Osteoblast (primary cell): ENCODE measurements around the gene DUSP1. TPM values are rescaled to one million over a fixed set of nuclear protein-coding genes. Genes with fewer than 3 reads are reported as not detected.
A peak's percentile ranks its signal among the peaks of the same experiment; 100 is the strongest.

Experiments used
- DNase-seq: peaks from one replicate; pipeline ENCODE4 v3.0.0; 2011; ENCODE audit warnings: low spot score, mixed read lengths; ENCODE audit not compliant: insufficient read length; ENCODE audit errors: missing footprints
- H2AFZ ChIP-seq: 2 replicates; pipeline ENCODE4 v1.6.0; 2011; ENCODE audit warnings: mild to moderate bottlenecking, low read length
- H3K27ac ChIP-seq: 2 replicates; pipeline ENCODE4 v1.5.1; 2011; ENCODE audit warnings: mild to moderate bottlenecking, low read depth, low read length, moderate library complexity
- H3K27me3 ChIP-seq: 2 replicates; pipeline ENCODE4 v1.6.0; 2012; ENCODE audit warnings: mild to moderate bottlenecking, control low read depth, inconsistent platforms, low read length, moderate library complexity; ENCODE audit not compliant: insufficient read depth
- H3K36me3 ChIP-seq: 2 replicates; pipeline ENCODE4 v1.5.1; 2011; ENCODE audit warnings: mild to moderate bottlenecking, low read length, control low read depth, moderate library complexity; ENCODE audit not compliant: insufficient read depth
- H3K4me1 ChIP-seq: 2 replicates; pipeline ENCODE4 v1.5.1; 2011; ENCODE audit warnings: mild to moderate bottlenecking, low read length, control low read depth, moderate library complexity; ENCODE audit not compliant: insufficient read depth
- H3K4me2 ChIP-seq: 2 replicates; pipeline ENCODE4 v1.6.0; 2011; ENCODE audit warnings: mild to moderate bottlenecking, low read length; ENCODE audit not compliant: insufficient read depth
- H3K4me3 ChIP-seq: fragments of 200-600 bp; sonication (generic); 3 replicates; pipeline ENCODE4 v1.5.1; 2012; ENCODE audit warnings: mild to moderate bottlenecking, low read length, inconsistent platforms; ENCODE audit not compliant: insufficient read depth
- H3K79me2 ChIP-seq: 2 replicates; pipeline ENCODE4 v1.6.0; 2012; ENCODE audit warnings: mild to moderate bottlenecking, low read length, control low read depth, inconsistent platforms; ENCODE audit not compliant: insufficient read depth
- H3K9me3 ChIP-seq: 2 replicates; pipeline ENCODE4 v1.5.1; 2011; ENCODE audit warnings: low read depth, low read length, control low read depth
- H4K20me1 ChIP-seq: 2 replicates; pipeline ENCODE4 v1.6.0; 2012; ENCODE audit warnings: mild to moderate bottlenecking, low read length, control low read depth; ENCODE audit not compliant: insufficient read depth
- total RNA-seq: library from RNA; depleted of rRNA; stranded (reverse); fragments of >200 nt; gene quantifications from 2 replicates; pipeline ENCODE4 v1.2.3, GENCODE V29; 2012
- TF ChIP-seq, protein P1 (sequence below): IDR thresholded peaks from 2 replicates; pipeline ENCODE4 v1.5.1; 2011; ENCODE audit warnings: mild to moderate bottlenecking, low read depth, low read length, moderate library complexity; ENCODE audit errors: extremely low read depth

DUSP1 gene
- total RNA-seq, 1 donor, result 74.6 TPM

DNA sequence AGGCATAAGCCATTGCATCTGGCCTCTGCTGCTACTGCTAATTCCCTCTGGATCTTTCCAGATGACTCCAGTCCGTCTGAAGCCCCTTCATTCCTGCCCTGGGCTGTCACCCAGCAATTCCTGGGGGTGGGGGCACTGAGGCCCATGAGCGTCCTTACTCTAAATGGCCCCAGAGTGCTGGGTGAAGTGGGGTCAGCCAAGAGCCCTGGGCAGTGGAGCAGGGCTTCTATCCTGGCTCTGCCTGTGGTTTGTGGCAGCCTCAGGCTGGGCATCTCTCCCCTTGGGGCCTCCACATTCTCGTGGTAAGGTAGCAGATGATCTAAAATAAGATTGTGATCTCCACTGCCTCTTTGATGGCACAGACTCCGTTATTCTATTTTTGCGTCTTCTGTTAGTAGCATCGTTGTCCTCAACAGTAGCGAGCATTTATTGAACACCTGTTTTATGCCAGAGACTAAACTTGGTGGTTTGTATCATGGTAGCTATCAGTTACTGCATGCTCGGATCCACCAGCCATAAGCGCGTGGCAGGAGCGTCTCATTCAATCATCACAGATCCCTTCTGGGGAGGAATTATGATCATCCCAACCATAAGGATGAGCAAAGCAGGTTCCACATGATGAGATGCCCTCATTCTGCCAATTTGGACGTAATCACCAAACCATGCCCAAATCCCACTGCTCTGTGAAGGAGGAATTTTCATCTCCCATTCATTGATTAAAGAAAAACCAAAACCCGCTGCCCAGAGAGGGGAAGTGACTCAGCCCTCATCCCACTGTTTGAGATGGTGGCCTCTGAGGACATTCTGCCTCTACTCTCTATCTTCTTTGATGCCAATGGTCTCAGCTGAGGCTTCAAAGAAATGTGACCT, 21.9 kb upstream of the DUSP1 start:
- peak overlapping the region; percentile 93 for H3K27ac ChIP-seq
- peaks cover 56% of the 10 kb centered on the region for H3K4me1 ChIP-seq
- H4K20me1 ChIP-seq, result no peaks in the 10 kb centered on the region
- DNase-seq, result peak; percentile 69
- TF ChIP-seq, protein P1, sequence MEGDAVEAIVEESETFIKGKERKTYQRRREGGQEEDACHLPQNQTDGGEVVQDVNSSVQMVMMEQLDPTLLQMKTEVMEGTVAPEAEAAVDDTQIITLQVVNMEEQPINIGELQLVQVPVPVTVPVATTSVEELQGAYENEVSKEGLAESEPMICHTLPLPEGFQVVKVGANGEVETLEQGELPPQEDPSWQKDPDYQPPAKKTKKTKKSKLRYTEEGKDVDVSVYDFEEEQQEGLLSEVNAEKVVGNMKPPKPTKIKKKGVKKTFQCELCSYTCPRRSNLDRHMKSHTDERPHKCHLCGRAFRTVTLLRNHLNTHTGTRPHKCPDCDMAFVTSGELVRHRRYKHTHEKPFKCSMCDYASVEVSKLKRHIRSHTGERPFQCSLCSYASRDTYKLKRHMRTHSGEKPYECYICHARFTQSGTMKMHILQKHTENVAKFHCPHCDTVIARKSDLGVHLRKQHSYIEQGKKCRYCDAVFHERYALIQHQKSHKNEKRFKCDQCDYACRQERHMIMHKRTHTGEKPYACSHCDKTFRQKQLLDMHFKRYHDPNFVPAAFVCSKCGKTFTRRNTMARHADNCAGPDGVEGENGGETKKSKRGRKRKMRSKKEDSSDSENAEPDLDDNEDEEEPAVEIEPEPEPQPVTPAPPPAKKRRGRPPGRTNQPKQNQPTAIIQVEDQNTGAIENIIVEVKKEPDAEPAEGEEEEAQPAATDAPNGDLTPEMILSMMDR, result no peak
- no peaks in the 10 kb centered on the region for H3K9me3 ChIP-seq
- no peak overlapping the region for H3K4me2 ChIP-seq
- H3K4me3 ChIP-seq, result no peak overlapping the region
- H3K36me3 ChIP-seq, result no peaks in the 10 kb centered on the region
- no peaks in the 10 kb centered on the region for H3K79me2 ChIP-seq
- no peaks in the 10 kb centered on the region for H3K27me3 ChIP-seq
- H2AFZ ChIP-seq, result no peak overlapping the region

DNA sequence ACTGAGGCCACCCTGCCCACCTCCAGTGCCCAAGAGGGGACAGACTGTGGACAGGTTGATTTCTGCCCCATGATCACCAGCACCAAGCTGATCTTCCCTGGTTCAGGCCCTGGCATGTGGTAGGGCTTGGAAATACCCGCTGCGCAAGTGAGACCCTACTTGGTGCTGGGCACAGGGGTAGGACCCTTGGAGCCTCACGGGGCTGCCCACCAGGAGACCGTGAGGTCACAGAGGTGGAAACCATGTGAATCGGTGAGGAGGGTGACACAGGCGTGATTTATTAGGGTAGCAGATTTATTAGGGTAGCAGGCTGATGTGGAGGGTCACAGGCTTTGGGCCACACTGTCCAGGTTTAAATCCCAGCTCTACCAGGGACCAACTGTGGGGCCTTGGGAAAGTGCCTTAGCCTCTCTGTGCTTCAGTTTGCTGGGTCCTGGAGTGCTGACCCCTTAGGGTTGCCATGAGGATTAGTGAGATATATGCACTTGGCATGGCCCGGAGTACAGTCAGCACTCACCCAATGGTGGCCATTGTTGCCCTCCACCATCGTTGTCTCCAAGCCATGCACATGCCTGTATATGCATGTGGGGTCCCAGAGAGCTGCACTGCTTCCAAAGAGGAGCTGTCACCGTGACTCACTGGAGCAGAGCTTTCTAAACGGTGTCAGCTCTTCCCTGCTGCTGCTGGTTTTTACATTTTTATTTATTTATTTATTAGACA, 20.9 kb upstream of the DUSP1 start:
- Histone ChIP-seq H3K4me2 (no peak overlapping the region), H3K36me3 (no peaks in the 10 kb centered on the region), H3K4me3 (no peak overlapping the region), H3K9me3 (no peaks in the 10 kb centered on the region), H3K4me1 (peaks cover 48% of the 10 kb centered on the region), H3K79me2 (no peaks in the 10 kb centered on the region), H3K27me3 (no peaks in the 10 kb centered on the region), H4K20me1 (no peaks in the 10 kb centered on the region), H3K27ac (no peak overlapping the region), H2AFZ (no peak overlapping the region)
- TF ChIP-seq, protein P1, result no peak
- no peak for DNase-seq

DNA sequence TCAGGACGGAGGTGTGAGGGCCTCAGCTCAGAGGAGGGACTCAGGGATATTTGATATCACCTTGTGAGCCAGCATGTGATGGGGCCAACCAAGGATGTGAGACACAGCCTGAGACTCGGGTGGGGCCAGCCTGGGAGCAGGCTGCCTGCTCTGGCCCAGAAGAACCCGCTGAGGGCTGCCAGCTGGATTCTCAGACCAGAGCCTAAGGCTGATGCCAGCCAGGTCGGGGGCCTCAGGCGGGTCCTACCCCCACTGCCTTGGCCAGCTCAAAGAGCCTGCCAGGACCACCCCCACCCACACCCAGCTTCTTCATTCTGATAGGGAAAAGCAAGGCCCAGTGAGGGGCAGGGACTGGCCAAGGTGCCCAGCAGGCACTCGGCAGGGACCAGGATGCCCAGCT, 20.3 kb upstream of the DUSP1 start:
- no peaks in the 10 kb centered on the region for H3K9me3 ChIP-seq
- no peak overlapping the region for H3K4me3 ChIP-seq
- H3K4me1 ChIP-seq, result peaks cover 48% of the 10 kb centered on the region
- H3K27me3 ChIP-seq, result no peaks in the 10 kb centered on the region
- no peaks in the 10 kb centered on the region for H3K36me3 ChIP-seq
- H4K20me1 ChIP-seq, result no peaks in the 10 kb centered on the region
- H3K79me2 ChIP-seq, result no peaks in the 10 kb centered on the region
- no peak overlapping the region for H3K4me2 ChIP-seq
- H2AFZ ChIP-seq, result no peak overlapping the region
- no peak for DNase-seq
- no peak overlapping the region for H3K27ac ChIP-seq
- TF ChIP-seq, protein P1, result no peak

DNA sequence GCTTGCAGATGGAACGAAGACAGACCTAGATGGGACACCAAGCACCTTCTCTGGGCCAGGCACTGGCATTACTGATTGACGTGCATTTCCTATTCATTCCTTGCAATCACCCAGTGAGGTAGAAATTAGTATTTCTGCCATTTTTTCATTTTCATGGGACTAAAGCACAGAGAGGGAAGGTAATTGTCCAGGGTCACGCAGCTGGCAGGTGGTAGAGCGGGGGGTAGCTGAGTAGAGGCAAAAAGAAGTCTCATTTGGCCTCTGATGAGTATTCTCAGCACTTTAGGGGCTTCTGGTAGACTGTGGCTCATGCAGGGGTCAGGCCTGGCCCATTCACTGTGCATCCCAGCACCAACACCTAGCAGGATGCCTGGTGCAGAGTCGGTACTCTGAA, 19.5 kb upstream of the DUSP1 start:
- H3K4me2 ChIP-seq, result no peak overlapping the region
- no peak overlapping the region for H3K4me3 ChIP-seq
- TF ChIP-seq, protein P1, result no peak
- no peak for DNase-seq
- H3K4me1 ChIP-seq, result peaks cover 43% of the 10 kb centered on the region
- H3K27ac ChIP-seq, result no peak overlapping the region
- no peaks in the 10 kb centered on the region for H3K9me3 ChIP-seq
- H3K36me3 ChIP-seq, result no peaks in the 10 kb centered on the region
- H2AFZ ChIP-seq, result no peak overlapping the region
- H3K79me2 ChIP-seq, result no peaks in the 10 kb centered on the region
- no peaks in the 10 kb centered on the region for H4K20me1 ChIP-seq
- no peaks in the 10 kb centered on the region for H3K27me3 ChIP-seq
